GM12873 (cell line): ENCODE data around the gene ARID1B.

ENCODE experiments used
- CTCF ChIP-seq: IDR thresholded peaks from 2 replicates; pipeline ENCODE4 v1.5.1; 2012; ENCODE audit warnings: low read depth, mild to moderate bottlenecking, moderate library complexity, low read length, control low read depth; ENCODE audit not compliant: insufficient read depth; ENCODE audit errors: missing control alignments

Gene ARID1B

DNA sequence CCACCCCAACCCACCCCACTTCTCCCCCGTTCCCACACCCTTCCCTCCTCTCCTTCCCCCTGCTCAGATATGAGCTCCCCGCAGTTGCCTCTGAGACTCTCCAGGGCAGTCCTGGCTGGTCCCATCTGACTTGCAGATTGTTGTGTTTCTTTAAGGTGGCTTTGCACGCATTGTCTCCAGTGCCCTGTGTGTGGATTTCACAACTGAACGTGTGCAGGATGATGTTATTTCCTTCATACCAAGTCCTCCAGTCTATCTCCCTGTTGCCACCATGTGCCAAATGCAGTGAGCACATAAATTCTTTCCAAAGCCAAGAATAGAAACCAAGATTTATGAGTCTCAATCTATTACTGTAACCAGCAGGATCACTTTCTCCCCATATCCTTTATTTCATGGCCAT lies 467.0 kb downstream of the ARID1B start:
- TF ChIP-seq CTCF = no peak

- TF ChIP-seq CTCF = no peak
These were observed 467.6 kb downstream of the ARID1B start for GRCh38 chr6:157244780-157245179.

DNA sequence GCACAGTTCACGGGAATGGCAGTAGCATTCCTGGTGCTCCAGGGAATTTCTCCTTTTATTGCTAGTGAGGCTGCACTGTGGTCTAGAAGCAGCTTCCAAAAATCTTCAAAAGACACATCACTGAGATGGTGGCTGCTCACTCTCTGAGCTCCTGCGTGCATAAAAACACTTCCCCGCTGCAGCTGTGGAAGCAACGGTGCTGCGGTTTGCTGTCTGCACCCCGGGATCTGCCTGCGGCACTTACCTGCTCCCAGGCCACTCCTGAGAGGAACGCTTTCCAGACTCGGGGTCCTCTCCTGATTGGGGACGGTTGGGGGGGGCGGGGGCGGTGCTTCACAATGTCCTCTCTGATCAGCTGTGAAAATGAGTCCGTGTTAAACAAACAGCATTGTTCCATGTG lies 468.3 kb downstream of the ARID1B start:
- no peak for TF ChIP-seq CTCF

GRCh38 chr6:157246048-157246630 lies 469.0 kb downstream of the ARID1B start:
- no peak for TF ChIP-seq CTCF

- no peak for TF ChIP-seq CTCF
These were observed 469.8 kb downstream of the ARID1B start for GRCh38 chr6:157246771-157247484.

DNA sequence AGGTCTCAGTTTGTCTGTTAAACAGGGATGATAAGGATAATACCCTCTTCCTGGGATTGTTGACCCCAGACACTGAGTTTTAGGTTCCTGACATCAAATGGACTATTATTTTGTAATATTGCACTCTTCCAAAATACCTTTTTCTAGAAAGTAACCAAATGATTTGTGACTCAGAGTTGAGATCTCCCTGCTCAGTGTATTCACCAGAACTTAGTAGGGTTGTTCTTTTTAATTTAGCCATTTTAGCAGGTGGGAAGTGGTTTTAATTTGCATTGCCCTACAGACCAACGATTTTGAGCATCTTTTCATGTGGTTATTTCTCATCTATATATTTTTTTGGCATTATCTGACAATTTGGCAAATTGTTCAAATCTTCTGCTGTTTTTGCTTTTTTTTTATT lies 471.1 kb downstream of the ARID1B start:
- no peak for TF ChIP-seq CTCF

DNA sequence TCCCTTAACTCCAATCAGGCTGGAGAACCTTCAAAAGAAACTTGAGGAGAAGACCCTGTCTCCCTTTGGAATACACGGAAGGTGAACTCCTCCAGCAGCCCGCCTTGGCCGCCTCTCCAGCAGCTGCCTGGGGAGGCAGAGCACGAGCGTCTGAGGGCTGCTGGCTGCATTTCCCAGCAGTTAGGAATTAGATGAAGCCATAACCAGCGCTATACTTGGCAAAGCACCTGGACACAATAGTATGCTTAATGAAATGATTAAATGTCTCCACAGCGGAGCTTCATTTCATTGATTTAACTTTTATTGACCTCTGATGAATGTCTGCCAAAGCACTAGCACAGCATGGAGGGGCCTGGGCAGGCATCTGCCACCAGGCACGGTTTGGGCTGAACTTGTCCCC lies 472.6 kb downstream of the ARID1B start:
- TF ChIP-seq CTCF = no peak
